Measurements from ENCODE around the gene STAT1.

The STAT1 gene

GRCh38 chr2:191038741-191039140, 24.8 kb upstream of the STAT1 start:
- Histone ChIP-seq H3K27ac (ENCODE audit: low read depth, low read length, poor library complexity, severe bottlenecking) (no peak overlapping the region), H3K9ac (ENCODE audit: low read length) (no peak overlapping the region), H3K9me2 (ENCODE audit: low read depth, low read length) (no peaks in the 10 kb centered on the region), H3K27me3 (ENCODE audit: insufficient read depth, low read length) (no peaks in the 10 kb centered on the region), H3K4me3 (ENCODE audit: low read depth, low read length, poor library complexity, severe bottlenecking) (no peak overlapping the region), H3K4me1 (ENCODE audit: insufficient read depth, low read length, severe bottlenecking) (no peaks in the 10 kb centered on the region), H3F3A (ENCODE audit: insufficient read depth, low read length) (no peaks in the 10 kb centered on the region), H3K4me2 (ENCODE audit: low read length) (no peak overlapping the region), H4K20me1 (ENCODE audit: insufficient read depth, low read length) (no peaks in the 10 kb centered on the region), H3K36me3 (ENCODE audit: insufficient read depth, low read length) (no peaks in the 10 kb centered on the region), H3K79me2 (ENCODE audit: insufficient read depth, low read length) (no peaks in the 10 kb centered on the region), H3K9me3 (ENCODE audit: low read length) (no peaks in the 10 kb centered on the region), H2AFZ (ENCODE audit: low read length) (no peak overlapping the region)
- TF ChIP-seq CTCF (IDR thresholded peaks at IDR 0.05; ENCODE audit: low read length) = no peak
- no peak for TF ChIP-seq EZH2 (IDR thresholded peaks at IDR 0.05; ENCODE audit: borderline replicate concordance, low read length)

DNA sequence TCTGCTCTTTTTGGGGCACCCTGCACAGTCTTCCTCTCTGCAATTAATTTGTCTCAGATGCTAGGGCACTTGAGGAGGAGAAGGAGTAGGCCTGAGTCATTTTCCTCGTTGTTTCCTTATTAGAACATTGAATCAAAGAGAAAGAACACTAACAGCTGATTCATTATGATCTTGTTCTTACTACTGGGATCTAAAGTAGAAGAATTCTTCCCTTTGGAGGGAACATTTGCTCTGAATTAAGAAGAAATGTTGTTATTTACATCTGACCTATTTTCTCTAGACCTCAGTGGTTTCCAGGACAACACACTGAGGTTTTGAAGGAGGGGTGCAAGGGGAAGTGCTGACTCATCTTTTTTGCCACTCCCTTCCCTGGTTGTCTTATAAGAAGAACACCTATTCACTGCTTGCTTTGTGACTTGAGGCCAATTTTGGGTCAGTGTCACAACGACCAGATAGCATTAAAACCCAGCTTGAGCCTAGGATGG, 24.3 kb upstream of the STAT1 start:
- TF ChIP-seq CTCF (IDR thresholded peaks at IDR 0.05; ENCODE audit: low read length) (no peak), EZH2 (IDR thresholded peaks at IDR 0.05; ENCODE audit: borderline replicate concordance, low read length) (no peak)
- no peak overlapping the region for H3K4me3 ChIP-seq (ENCODE audit: low read depth, low read length, poor library complexity, severe bottlenecking)
- no peaks in the 10 kb centered on the region for H3K27me3 ChIP-seq (ENCODE audit: insufficient read depth, low read length)
- no peak overlapping the region for H3K4me2 ChIP-seq (ENCODE audit: low read length)
- H3K36me3 ChIP-seq (ENCODE audit: insufficient read depth, low read length) = no peaks in the 10 kb centered on the region
- H3K9me2 ChIP-seq (ENCODE audit: low read depth, low read length) = no peaks in the 10 kb centered on the region
- H2AFZ ChIP-seq (ENCODE audit: low read length) = no peak overlapping the region
- H3K4me1 ChIP-seq (ENCODE audit: insufficient read depth, low read length, severe bottlenecking) = no peaks in the 10 kb centered on the region
- H3K9me3 ChIP-seq (ENCODE audit: low read length) = no peaks in the 10 kb centered on the region
- no peaks in the 10 kb centered on the region for H3K79me2 ChIP-seq (ENCODE audit: insufficient read depth, low read length)
- no peak overlapping the region for H3K9ac ChIP-seq (ENCODE audit: low read length)
- H3K27ac ChIP-seq (ENCODE audit: low read depth, low read length, poor library complexity, severe bottlenecking) = no peak overlapping the region
- no peaks in the 10 kb centered on the region for H4K20me1 ChIP-seq (ENCODE audit: insufficient read depth, low read length)
- H3F3A ChIP-seq (ENCODE audit: insufficient read depth, low read length) = no peaks in the 10 kb centered on the region

DNA sequence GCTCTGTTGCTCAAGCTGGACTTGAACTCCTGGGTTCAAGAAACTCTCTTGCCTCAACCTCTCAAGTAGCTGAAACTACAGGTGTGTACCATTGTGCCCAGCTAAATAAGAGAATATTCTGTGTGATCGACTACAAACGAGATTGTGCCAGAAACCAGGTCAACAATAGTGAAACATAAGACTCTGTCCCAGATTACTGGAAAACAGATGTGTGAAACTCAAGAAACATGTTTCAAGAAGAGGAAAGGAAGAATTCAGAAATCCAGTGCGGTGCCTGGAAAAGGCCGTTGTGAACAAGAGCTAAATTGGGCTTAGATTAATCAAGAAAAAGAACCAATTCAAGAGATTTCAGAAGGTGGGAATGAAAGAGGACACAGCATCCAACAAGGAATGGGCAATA, 23.4 kb upstream of the STAT1 start:
- Histone ChIP-seq H3K27me3 (ENCODE audit: insufficient read depth, low read length) (no peaks in the 10 kb centered on the region), H2AFZ (ENCODE audit: low read length) (no peak overlapping the region)

More for the DNA sequence above, 23.4 kb upstream of the STAT1 start:
- no peak overlapping the region for H3K4me2 ChIP-seq (ENCODE audit: low read length)
- H3F3A ChIP-seq (ENCODE audit: insufficient read depth, low read length) = no peaks in the 10 kb centered on the region
- H3K4me1 ChIP-seq (ENCODE audit: insufficient read depth, low read length, severe bottlenecking) = no peaks in the 10 kb centered on the region
- no peaks in the 10 kb centered on the region for H3K9me3 ChIP-seq (ENCODE audit: low read length)
- H4K20me1 ChIP-seq (ENCODE audit: insufficient read depth, low read length) = no peaks in the 10 kb centered on the region
- H3K4me3 ChIP-seq (ENCODE audit: low read depth, low read length, poor library complexity, severe bottlenecking) = no peak overlapping the region
- no peak overlapping the region for H3K27ac ChIP-seq (ENCODE audit: low read depth, low read length, poor library complexity, severe bottlenecking)
- H3K36me3 ChIP-seq (ENCODE audit: insufficient read depth, low read length) = no peaks in the 10 kb centered on the region
- H3K79me2 ChIP-seq (ENCODE audit: insufficient read depth, low read length) = no peaks in the 10 kb centered on the region
- TF ChIP-seq CTCF (IDR thresholded peaks at IDR 0.05; ENCODE audit: low read length) (no peak), EZH2 (IDR thresholded peaks at IDR 0.05; ENCODE audit: borderline replicate concordance, low read length) (no peak)
- H3K9ac ChIP-seq (ENCODE audit: low read length) = no peak overlapping the region
- no peaks in the 10 kb centered on the region for H3K9me2 ChIP-seq (ENCODE audit: low read depth, low read length)

Data from OCI-LY1 (cell line).